GM10266 (cell line): ENCODE measurements around the gene FRK.
"Not testable (repeated sequence)": the region's sequence is repeated elsewhere in the genome, so short reads cannot be mapped to it uniquely, and the experiment has no call there.

Source experiments
- DNase-seq: peaks from one replicate; pipeline ENCODE4 v3.0.0; 2012; ENCODE audit errors: extremely low spot score
- TF ChIP-seq, protein P1 (sequence below): IDR thresholded peaks from 2 replicates; pipeline ENCODE4 v1.5.1; 2012; ENCODE audit warnings: mild to moderate bottlenecking, low read depth; ENCODE audit not compliant: control insufficient read depth, insufficient read depth; ENCODE audit errors: missing control alignments

FRK gene

DNA sequence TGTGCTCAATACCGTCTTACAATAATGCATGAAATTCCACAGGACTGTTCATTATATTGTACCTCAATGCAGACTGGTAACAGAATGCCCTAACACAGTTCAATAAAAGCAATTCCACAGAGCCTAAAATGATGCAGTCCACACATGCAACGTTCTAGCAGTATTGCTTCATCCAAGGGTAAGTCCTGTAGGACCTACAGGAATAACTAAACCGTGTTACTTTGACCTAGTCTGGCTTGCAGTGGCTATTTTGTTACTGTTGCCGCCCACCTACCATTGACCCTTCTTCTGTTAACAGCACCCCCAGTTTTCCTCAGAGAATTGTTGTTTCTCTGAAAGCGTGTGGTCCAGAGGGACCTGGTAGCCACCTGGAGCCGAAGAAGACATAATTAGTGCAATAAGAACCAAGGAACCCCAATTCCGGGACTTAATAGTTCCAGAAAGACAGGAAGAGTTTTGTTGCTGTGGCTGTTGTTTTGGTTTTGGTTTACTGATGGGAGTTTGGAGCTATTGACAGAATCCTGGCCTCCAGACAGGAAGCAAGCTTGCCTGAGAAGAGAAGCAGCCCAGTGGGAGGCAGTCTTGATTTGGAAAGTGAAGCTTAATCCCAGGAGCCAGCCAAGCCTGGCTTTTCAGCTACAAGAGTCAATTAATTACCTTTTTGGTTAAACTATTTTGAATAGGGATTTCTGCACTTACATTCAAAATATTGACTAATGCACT lies 91.3 kb downstream of the FRK start:
- TF ChIP-seq, protein P1, sequence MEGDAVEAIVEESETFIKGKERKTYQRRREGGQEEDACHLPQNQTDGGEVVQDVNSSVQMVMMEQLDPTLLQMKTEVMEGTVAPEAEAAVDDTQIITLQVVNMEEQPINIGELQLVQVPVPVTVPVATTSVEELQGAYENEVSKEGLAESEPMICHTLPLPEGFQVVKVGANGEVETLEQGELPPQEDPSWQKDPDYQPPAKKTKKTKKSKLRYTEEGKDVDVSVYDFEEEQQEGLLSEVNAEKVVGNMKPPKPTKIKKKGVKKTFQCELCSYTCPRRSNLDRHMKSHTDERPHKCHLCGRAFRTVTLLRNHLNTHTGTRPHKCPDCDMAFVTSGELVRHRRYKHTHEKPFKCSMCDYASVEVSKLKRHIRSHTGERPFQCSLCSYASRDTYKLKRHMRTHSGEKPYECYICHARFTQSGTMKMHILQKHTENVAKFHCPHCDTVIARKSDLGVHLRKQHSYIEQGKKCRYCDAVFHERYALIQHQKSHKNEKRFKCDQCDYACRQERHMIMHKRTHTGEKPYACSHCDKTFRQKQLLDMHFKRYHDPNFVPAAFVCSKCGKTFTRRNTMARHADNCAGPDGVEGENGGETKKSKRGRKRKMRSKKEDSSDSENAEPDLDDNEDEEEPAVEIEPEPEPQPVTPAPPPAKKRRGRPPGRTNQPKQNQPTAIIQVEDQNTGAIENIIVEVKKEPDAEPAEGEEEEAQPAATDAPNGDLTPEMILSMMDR: no peak

DNA sequence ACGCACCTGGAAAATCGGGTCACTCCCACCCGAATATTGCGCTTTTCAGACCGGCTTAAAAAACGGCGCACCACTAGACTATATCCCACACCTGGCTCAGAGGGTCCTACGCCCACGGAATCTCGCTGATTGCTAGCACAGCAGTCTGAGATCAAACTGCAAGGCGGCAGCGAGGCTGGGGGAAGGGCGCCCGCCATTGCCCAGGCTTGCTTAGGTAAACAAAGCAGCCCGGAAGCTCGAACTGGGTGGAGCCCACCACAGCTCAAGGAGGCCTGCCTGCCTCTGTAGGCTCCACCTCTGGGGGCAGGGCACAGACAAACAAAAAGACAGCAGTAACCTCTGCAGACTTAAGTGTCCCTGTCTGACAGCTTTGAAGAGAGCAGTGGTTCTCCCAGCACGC lies 100.4 kb downstream of the FRK start:
- DNase-seq: not testable (repeated sequence)

More for the DNA sequence above, 91.3 kb downstream of the FRK start:
- DNase-seq: no peak

GRCh38 chr6:115958958-115959357 lies 101.7 kb downstream of the FRK start:
- TF ChIP-seq, protein P1: no peak
- no peak for DNase-seq

DNA sequence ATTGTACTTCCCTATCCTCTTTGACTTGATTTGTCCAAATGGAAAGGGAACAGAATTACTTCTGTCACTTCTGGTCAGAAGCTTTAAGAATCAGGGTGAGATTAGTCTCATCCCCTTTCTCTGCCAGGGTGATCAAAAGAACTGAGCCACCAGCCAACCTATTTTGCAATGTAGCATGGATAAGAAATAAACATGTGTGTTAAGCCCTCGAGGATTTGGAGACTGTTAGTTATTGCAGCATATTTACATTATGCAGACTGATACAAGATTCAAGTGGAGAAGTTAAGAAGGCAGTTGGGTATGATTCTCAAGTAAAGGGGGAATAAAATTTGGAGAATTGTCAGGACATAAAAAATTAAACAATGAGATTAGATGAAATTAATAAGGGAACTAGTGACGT lies 106.0 kb downstream of the FRK start:
- TF ChIP-seq, protein P1: no peak
- DNase-seq: no peak

GRCh38 chr6:115948751-115949150 lies 111.9 kb downstream of the FRK start:
- TF ChIP-seq, protein P1: no peak
- no peak for DNase-seq

DNA sequence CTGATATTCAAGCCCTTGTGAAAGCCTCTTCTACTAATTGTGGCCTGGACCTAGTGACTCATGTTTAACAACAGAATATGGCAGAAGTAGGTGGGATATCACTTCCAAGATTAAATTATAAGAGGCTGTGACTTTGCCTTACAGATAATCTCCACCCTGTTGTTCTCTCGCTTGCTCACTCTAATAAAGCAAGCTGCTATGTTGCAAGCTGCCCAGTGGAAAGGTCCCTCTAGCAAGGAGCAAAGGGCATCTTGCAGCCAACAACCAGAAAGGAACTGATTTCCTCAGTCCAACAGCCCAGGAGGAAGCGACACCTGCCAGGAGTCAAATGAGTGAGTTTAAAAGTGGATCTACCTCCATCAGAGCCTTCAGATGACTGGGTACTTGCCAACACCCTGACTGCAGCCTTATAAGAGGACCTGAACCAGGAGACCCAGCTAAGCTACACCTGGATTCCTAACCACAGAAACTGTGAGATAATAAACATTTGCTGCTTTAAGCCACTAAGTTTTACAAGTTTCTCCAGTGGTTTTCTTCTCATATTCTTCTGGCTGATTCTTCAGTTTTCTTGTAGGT lies 112.6 kb downstream of the FRK start:
- DNase-seq: no peak
- TF ChIP-seq, protein P1: no peak

DNA sequence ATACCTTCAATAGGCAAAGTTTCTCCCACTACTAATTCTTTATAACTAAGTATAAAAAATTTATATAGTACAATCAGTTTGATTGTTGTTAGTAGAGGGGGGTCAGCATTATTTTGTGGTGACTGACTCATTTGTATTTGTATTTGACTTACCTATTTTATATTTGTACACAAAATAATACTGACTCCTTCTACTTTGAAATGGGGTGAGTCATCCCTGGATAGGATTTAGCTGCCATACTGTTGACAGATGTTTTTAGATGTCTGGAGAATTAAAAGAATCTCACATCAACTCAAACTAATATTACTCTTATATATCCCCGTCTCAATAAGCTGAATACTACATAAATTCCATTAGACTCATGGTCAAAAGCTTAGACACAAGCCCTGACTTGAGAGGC lies 114.9 kb downstream of the FRK start:
- TF ChIP-seq, protein P1: no peak
- no peak for DNase-seq

DNA sequence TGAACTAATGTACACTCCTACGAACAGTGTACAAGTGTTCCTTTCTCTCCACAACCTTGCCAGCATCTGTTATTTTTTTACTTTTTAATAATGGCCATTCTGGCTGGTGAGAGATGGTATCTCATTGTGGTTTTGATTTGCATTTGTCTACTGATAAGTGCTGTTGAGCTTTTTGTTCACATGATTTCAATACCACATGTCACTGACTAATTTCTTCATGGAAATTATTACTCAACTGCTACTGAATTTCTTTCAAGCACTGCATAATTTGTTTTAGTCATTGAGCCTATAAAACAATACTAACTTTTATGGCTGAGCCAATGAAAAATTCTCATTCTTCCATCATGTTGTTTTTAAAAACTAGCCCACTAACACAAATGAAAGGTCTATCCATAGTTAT lies 115.4 kb downstream of the FRK start:
- TF ChIP-seq, protein P1: no peak
- no peak for DNase-seq

DNA sequence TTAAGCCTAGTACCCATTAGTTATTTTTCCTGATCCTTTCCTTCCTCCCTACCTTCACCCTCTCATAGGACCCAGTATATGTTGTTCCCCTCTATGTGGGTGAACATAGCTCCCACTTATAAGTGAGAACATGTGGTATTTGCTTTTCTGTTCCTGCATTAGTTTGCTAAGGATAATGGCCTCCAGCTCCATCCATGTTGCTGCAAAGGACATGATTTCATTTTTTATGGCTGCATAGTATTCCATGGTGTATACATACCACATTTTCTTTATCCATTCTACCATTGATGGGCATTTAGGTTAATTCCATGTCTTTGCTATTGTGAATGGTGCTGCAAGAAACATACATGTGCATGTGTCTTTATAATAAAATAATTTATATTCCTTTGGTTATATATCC lies 115.9 kb downstream of the FRK start:
- not testable (repeated sequence) for DNase-seq

- DNase-seq: not testable (repeated sequence)
Observed at GRCh38 chr6:115937502-115937901, 123.2 kb downstream of the FRK start.
